K562 (cell line): ENCODE data around the gene GRIA4. TPM values are rescaled to one million over a fixed set of nuclear protein-coding genes. Genes with fewer than 3 reads are reported as not detected.

Experiments used
- ATAC-seq: fragments of 200-7000 bp; cut with Tn5 transposase; 3 replicates; pipeline ENCODE4 v1.9.1; 2020; ENCODE audit warnings: moderate library complexity
- BruUV-seq: library from RNA; stranded (reverse); fragments of 400-500 nt; replicated peaks from 2 replicates; lab custom pipeline; 2021; lab: Mats Ljungman, UMichigan
- CTCF ChIA-PET: fragments of 300-600 bp; formaldehyde crosslinking; extraction: SDS; loops from one replicate; lab custom pipeline; 2021; ENCODE audit warnings: low intra/inter-chr PET ratio; lab: Yijun Ruan, JAX
- POLR2A ChIA-PET: fragments of 300-600, 350-650 bp; sonication (Branson Sonifier 250); formaldehyde crosslinking; extraction: SDS; loops from one replicate; lab custom pipeline; 2021; ENCODE audit warnings: antibody characterized with exemption, inconsistent platforms; lab: Yijun Ruan, JAX
- DNase-seq, 4 experiments: peaks; one replicate each; pipeline versions ENCODE4 v3.0.0 to v3.0.0-alpha.2; 2011 to 2018; ENCODE audit warnings: low spot score in 3 of 4, mixed read lengths in 3 of 4; ENCODE audit errors: extremely low read depth in 1 of 4
- FAIRE-seq: peaks from 2 replicates; lab custom pipeline; 2011; peaks lifted over from hg19 to GRCh38; lab: Jason Lieb, UNC
- H2AFZ ChIP-seq: 2 replicates; pipeline ENCODE4 v1.6.0; 2011; ENCODE audit warnings: low read depth, low read length, control low read depth, inconsistent platforms
- H3K27ac ChIP-seq: fragments of 200-600 bp; 3 replicates; pipeline ENCODE4 v1.8.0; 2011; ENCODE audit warnings: low read depth, mild to moderate bottlenecking, control low read depth, inconsistent platforms, low read length, moderate library complexity, mixed read lengths; ENCODE audit errors: extremely low read depth
- H3K27me3 ChIP-seq, 2 experiments: fragments of 300-600 bp in 1 of 2; 2 replicates in 1 of 2; 3 replicates in 1 of 2; pipeline versions ENCODE4 v1.6.0 to v1.8.0; 2011; ENCODE audit warnings: inconsistent platforms in 2 of 2, low read length in 2 of 2, mild to moderate bottlenecking in 1 of 2, mixed read lengths in 1 of 2, moderate library complexity in 1 of 2; ENCODE audit not compliant: control insufficient read depth in 2 of 2, insufficient read depth in 2 of 2
- H3K36me3 ChIP-seq: fragments of 300-600 bp; 3 replicates; pipeline ENCODE4 v1.8.0; 2011; ENCODE audit warnings: mild to moderate bottlenecking, low read length, inconsistent platforms; ENCODE audit not compliant: control insufficient read depth, insufficient read depth
- H3K4me1 ChIP-seq, 2 experiments: fragments of 200-600 bp in 1 of 2; replicated peaks in 1 of 2; 2 replicates in 1 of 2; 3 replicates in 1 of 2; pipeline versions ENCODE4 v1.5.1 to v1.8.0; 2011; ENCODE audit warnings: inconsistent platforms in 2 of 2, low read length in 2 of 2, mild to moderate bottlenecking in 1 of 2, mixed read lengths in 1 of 2, moderate library complexity in 1 of 2; ENCODE audit not compliant: control insufficient read depth in 2 of 2, insufficient read depth in 2 of 2
- H3K4me2 ChIP-seq: 2 replicates; pipeline ENCODE4 v1.6.1; 2011; ENCODE audit warnings: low read length, control low read depth, inconsistent platforms, mixed read lengths; ENCODE audit not compliant: insufficient read depth
- H3K4me3 ChIP-seq: fragments of 200-600 bp; sonication (generic), shearing (Covaris generic); 2 replicates; pipeline ENCODE4 v1.5.1; 2016; ENCODE audit warnings: control low read depth, inconsistent platforms
- H3K79me2 ChIP-seq: fragments of 200-600 bp; 3 replicates; pipeline ENCODE4 v1.8.0; 2011; ENCODE audit warnings: low read length, inconsistent platforms; ENCODE audit not compliant: control insufficient read depth, insufficient read depth
- H3K9ac ChIP-seq, 2 experiments: 2 replicates each; pipeline versions ENCODE4 v1.6.0 to v1.6.1; 2011; ENCODE audit warnings: low read depth in 2 of 2, low read length in 2 of 2, control low read depth in 1 of 2, inconsistent platforms in 1 of 2, mild to moderate bottlenecking in 1 of 2, mixed read lengths in 1 of 2; ENCODE audit not compliant: insufficient read depth in 1 of 2
- H3K9me1 ChIP-seq: one replicate; pipeline ENCODE4 v1.6.0; 2011; ENCODE audit warnings: inconsistent platforms, mild to moderate bottlenecking, low read length, moderate library complexity; ENCODE audit not compliant: control insufficient read depth, insufficient read depth
- H3K9me3 ChIP-seq: replicated peaks from 2 replicates; pipeline ENCODE4 v1.5.1; 2011; ENCODE audit warnings: low read depth, low read length, inconsistent platforms; ENCODE audit not compliant: control insufficient read depth, insufficient read depth
- H4K20me1 ChIP-seq: replicated peaks from 2 replicates; pipeline ENCODE4 v1.6.1; 2011; ENCODE audit warnings: low read length, inconsistent platforms, mixed read lengths; ENCODE audit not compliant: control insufficient read depth, insufficient read depth
- ATF1 ChIP-seq, 2 experiments: fragments of 450-650 bp in 1 of 2; IDR thresholded peaks; 2 replicates each; pipeline ENCODE4 v1.6.1; 2016; ENCODE audit warnings: missing compliant biosample characterization in 1 of 2, missing genetic modification characterization in 1 of 2
- CBFB ChIP-seq: sonication (generic); formaldehyde crosslinking; IDR thresholded peaks from 2 replicates; pipeline ENCODE4 v1.4.0; 2020; ENCODE audit warnings: mild to moderate bottlenecking, missing genetic modification reagents
- GABPB1 ChIP-seq: sonication (generic); formaldehyde crosslinking; IDR thresholded peaks from 2 replicates; pipeline ENCODE4 v1.8.0; 2022; ENCODE audit warnings: mild to moderate bottlenecking, missing genetic modification reagents
- HNRNPK ChIP-seq: fragments of 200-400 bp; formaldehyde crosslinking; IDR thresholded peaks from one replicate; pipeline ENCODE4 v1.6.1; 2018; ENCODE audit warnings: mild to moderate bottlenecking, low read depth, low read length; ENCODE audit not compliant: poor library complexity, severe bottlenecking
- MED1 ChIP-seq: sonication (generic); formaldehyde crosslinking; IDR thresholded peaks from 2 replicates; pipeline ENCODE4 v1.8.1; 2023; ENCODE audit warnings: missing genetic modification reagents, borderline replicate concordance
- PHB2 ChIP-seq: fragments of 450-650 bp; IDR thresholded peaks from 2 replicates; pipeline ENCODE4 v1.6.1; 2017; ENCODE audit warnings: low read depth
- POLR3A ChIP-seq: IDR thresholded peaks from 2 replicates; pipeline ENCODE4 v1.6.1; 2011; ENCODE audit warnings: borderline replicate concordance, mild to moderate bottlenecking, moderate library complexity; ENCODE audit not compliant: insufficient read length, insufficient read depth; ENCODE audit errors: extremely low read depth
- RBBP5 ChIP-seq: fragments of 200-600 bp; sonication (generic); IDR thresholded peaks from 2 replicates; pipeline ENCODE4 v1.6.1; 2012; ENCODE audit warnings: borderline replicate concordance, mild to moderate bottlenecking, low read length, control low read depth, inconsistent platforms; ENCODE audit not compliant: insufficient read depth, poor library complexity, severe bottlenecking
- SIN3A ChIP-seq, 2 experiments: fragments of 150-350 bp in 1 of 2; IDR thresholded peaks; 2 replicates each; pipeline ENCODE4 v1.6.1; 2011 to 2016; ENCODE audit warnings: borderline replicate concordance in 2 of 2, low read depth in 2 of 2, low read length in 2 of 2, mild to moderate bottlenecking in 2 of 2, moderate library complexity in 2 of 2; ENCODE audit not compliant: control insufficient read depth in 1 of 2
- THRAP3 ChIP-seq: fragments of 450-650 bp; IDR thresholded peaks from 2 replicates; pipeline ENCODE4 v1.6.1; 2016; ENCODE audit warnings: mild to moderate bottlenecking, inconsistent platforms, borderline replicate concordance
- ZFP36 ChIP-seq: fragments of 150-350 bp; IDR thresholded peaks from 2 replicates; pipeline ENCODE4 v1.6.1; 2018; ENCODE audit warnings: low read length, low read depth; ENCODE audit not compliant: partially characterized antibody
- ZNF174 ChIP-seq: fragments of 250-450 bp; sonication (Bioruptor Pico); IDR thresholded peaks from 2 replicates; pipeline ENCODE4 v1.4.0; 2020; ENCODE audit warnings: mild to moderate bottlenecking
- ZNF217 ChIP-seq: sonication (generic); formaldehyde crosslinking; IDR thresholded peaks from 2 replicates; pipeline ENCODE4 v1.8.0; 2022; ENCODE audit warnings: mild to moderate bottlenecking, missing genetic modification reagents
- ZNF57 ChIP-seq: fragments of 450-650 bp; formaldehyde crosslinking; IDR thresholded peaks from 2 replicates; pipeline ENCODE4 v1.4.0; 2020; ENCODE audit warnings: mild to moderate bottlenecking, moderate library complexity
- ZNF780A ChIP-seq: fragments of 250-450 bp; sonication (Bioruptor Pico); IDR thresholded peaks from 2 replicates; pipeline ENCODE4 v1.5.0; 2021; ENCODE audit warnings: mild to moderate bottlenecking
- WGBS: fragments of 100-300 bp; shearing (Covaris generic); methylation state at CpG from one replicate; pipeline ENCODE4 v1.1.6; 2016; ENCODE audit warnings: low coverage, mixed read lengths; ENCODE audit not compliant: insufficient coverage; ENCODE audit errors: missing lambda C conversion rate; 5-methylcytosine and 5-hydroxymethylcytosine counted together
- in situ Hi-C: fragments of 300-500 bp; cut with MboI; formaldehyde crosslinking; loops from 4 replicates; pipeline ENCODE4 v1.15.0; 2018; ENCODE audit warnings: inconsistent platforms, mixed read lengths
- intact Hi-C: fragments of 100-400 bp; cut with micrococcal nuclease; formaldehyde crosslinking; loops from 2 replicates; pipeline ENCODE4 v1.14.2; 2022
- polyA plus RNA-seq, 8 experiments: library from polyadenylated mRNA; depleted of rRNA in 4 of 8; stranded (reverse) in 5 of 8; unstranded in 3 of 8; fragments of >200 nt; fragmentation: Nextera tagmentation in 2 of 8; fragmentation: Illumina TruSeq in 1 of 8; extraction: Ambion mirVana in 2 of 8; extraction: Trizol in 1 of 8; gene quantifications; 2 replicates each; pipeline versions ENCODE4 v1.2.1 to v1.2.3, GENCODE V29; 2011 to 2014; ENCODE audit warnings: inconsistent platforms in 1 of 8, missing spikeins in 1 of 8
- total RNA-seq, 7 experiments: library from RNA; depleted of rRNA in 6 of 7; stranded (reverse); fragments of >200 nt in 6 of 7; fragmentation: Illumina TruSeq in 2 of 7; extraction: Trizol in 2 of 7; gene quantifications; 2 replicates each; pipeline versions ENCODE4 v1.2.1 to v1.2.3, GENCODE V29; 2011 to 2021; ENCODE audit warnings: low replicate concordance in 1 of 7

The GRIA4 gene
- total and polyA plus RNA-seq, 9 of the 15 experiments (the other 6 are each of a cell fraction or from before 2014, with no cell fraction given): not detected

DNA sequence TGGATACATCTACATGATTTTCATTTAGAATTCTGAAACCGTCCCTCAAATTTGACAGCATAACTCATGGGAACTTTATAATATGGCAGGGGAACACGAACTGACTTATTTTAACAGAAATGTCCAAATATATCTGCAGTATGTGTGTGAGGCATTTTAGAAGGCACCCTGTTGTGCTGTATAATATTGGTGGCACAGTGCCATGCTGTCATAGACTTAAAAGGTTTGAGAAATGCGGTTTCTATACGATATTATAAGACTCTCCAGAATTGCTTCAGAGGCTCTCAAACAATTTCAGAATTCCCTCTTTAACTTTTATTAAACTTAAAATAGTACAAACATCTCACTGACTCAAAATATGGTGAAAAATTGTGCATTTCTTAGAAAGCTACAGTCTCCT, 230.5 kb downstream of the GRIA4 start:
- WGBS: 2% methylated on average over 4 of the region's 4 CpGs
- in situ Hi-C loops (no loop called here), intact Hi-C loops (no loop called here)
- POLR2A ChIA-PET: no interaction called here
- no peak overlapping the region for H3K27ac ChIP-seq
- no peak overlapping the region for H3K9ac ChIP-seq
- H3K4me2 ChIP-seq: no peak overlapping the region
- no peak for FAIRE-seq
- H3K79me2 ChIP-seq: no peaks in the 10 kb centered on the region
- no peak overlapping the region for H3K4me3 ChIP-seq
- no peak for DNase-seq
- no peak overlapping the region for H2AFZ ChIP-seq
- no peaks in the 10 kb centered on the region for H3K27me3 ChIP-seq
- no peaks in the 10 kb centered on the region for H3K4me1 ChIP-seq
- H3K9me3 ChIP-seq: peaks cover 2% of the 10 kb centered on the region; the same call in 1 of the 2 replicates
- TF ChIP-seq RBBP5 (no peak), ZNF174 (CRISPR knock-in tag) (no peak), ZNF780A (CRISPR knock-in tag) (no peak)
- ATAC-seq: no peak
- no peaks in the 10 kb centered on the region for H4K20me1 ChIP-seq
- H3K9me1 ChIP-seq: no peaks in the 10 kb centered on the region
- no peaks in the 10 kb centered on the region for H3K36me3 ChIP-seq
- no TSS peak for BruUV-seq
- CTCF ChIA-PET: no interaction called here

DNA sequence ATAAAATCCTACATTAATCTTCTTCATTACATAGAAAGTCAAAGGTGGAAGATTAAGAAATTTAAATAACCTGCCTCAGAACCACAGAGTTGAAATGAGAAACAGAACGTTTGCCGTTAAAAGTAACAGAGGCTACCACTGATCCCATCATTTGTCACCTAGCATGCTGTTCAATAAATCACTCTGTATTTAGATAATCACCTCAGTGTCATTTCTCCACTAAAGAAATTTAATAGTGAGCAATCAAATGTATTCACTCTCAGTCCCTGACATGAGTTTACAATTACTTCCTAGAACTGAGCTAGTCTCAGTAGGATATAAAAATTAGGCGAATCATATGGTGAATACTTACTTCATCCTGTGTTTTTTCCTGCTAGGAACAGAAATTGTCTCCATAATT, 242.5 kb downstream of the GRIA4 start:
- H3K27ac ChIP-seq: no peak overlapping the region
- H3K36me3 ChIP-seq: no peaks in the 10 kb centered on the region
- ChIA-PET POLR2A (no interaction called here), CTCF (no interaction called here)
- TF ChIP-seq ZFP36 (no peak), ATF1 (CRISPR knock-in tag; IDR thresholded peaks at IDR 0.05) (no peak), ATF1 (tag; IDR thresholded peaks at IDR 0.05) (no peak), GABPB1 (CRISPR knock-in tag) (no peak), CBFB (CRISPR knock-in tag) (no peak), MED1 (CRISPR knock-in tag) (no peak), THRAP3 (no peak), SIN3A (IDR thresholded peaks at IDR 0.05; ENCODE audit: borderline replicate concordance in 2 of 2, control insufficient read depth in 1 of 2, low read depth in 2 of 2, low read length in 2 of 2) (no peak), POLR3A (no peak), ZNF57 (CRISPR knock-in tag) (no peak), HNRNPK (no peak), PHB2 (no peak), ZNF217 (CRISPR knock-in tag) (no peak)
- H2AFZ ChIP-seq: no peak overlapping the region
- no peaks in the 10 kb centered on the region; the same call in 1 of the 2 replicates for H3K9me3 ChIP-seq
- in situ Hi-C loops: no loop called here
- H3K4me2 ChIP-seq: no peak overlapping the region
- H3K4me3 ChIP-seq: no peak overlapping the region
- 0% methylated on average over 3 of the region's 3 CpGs for WGBS
- no peaks in the 10 kb centered on the region for H4K20me1 ChIP-seq
- ATAC-seq: no peak
- no peak overlapping the region for H3K9ac ChIP-seq
- intact Hi-C loops: no loop called here
- no peak for DNase-seq
- H3K4me1 ChIP-seq: no peaks in the 10 kb centered on the region
- no peaks in the 10 kb centered on the region for H3K79me2 ChIP-seq
- BruUV-seq: no TSS peak
- no peaks in the 10 kb centered on the region for H3K27me3 ChIP-seq
- FAIRE-seq: no peak
- H3K9me1 ChIP-seq: no peaks in the 10 kb centered on the region
